GM23338 (cell line): ENCODE data around the gene UBXN1. TPM values are rescaled to one million over a fixed set of nuclear protein-coding genes. Genes with fewer than 3 reads are reported as not detected.

Experiments
- ATAC-seq: fragments of 200-7000 bp; cut with Tn5 transposase; 3 replicates; pipeline ENCODE4 v1.9.1; 2020
- DNase-seq: peaks from one replicate; pipeline ENCODE4 v3.0.0-alpha.2; 2015; ENCODE audit warnings: low spot score
- H2AFZ ChIP-seq: fragments of 200-600 bp; sonication (generic); 2 replicates; pipeline ENCODE4 v1.8.0; 2016; ENCODE audit warnings: antibody characterized with exemption, mild to moderate bottlenecking, moderate library complexity
- H3F3A ChIP-seq: fragments of 200-600 bp; sonication (generic); replicated peaks from 2 replicates; pipeline ENCODE4 v1.8.0; 2017; ENCODE audit warnings: antibody characterized with exemption, mixed run types, low read depth
- H3K27ac ChIP-seq: fragments of 200-600 bp; sonication (generic); 2 replicates; pipeline ENCODE4 v1.6.1; 2016; ENCODE audit warnings: low read depth
- H3K27me3 ChIP-seq: fragments of 200-600 bp; sonication (generic); 2 replicates; pipeline ENCODE4 v1.8.0; 2016; ENCODE audit warnings: mild to moderate bottlenecking, mixed run types, moderate library complexity; ENCODE audit not compliant: insufficient read depth
- H3K36me3 ChIP-seq: fragments of 200-600 bp; sonication (generic); 2 replicates; pipeline ENCODE4 v1.8.0; 2016; ENCODE audit warnings: mild to moderate bottlenecking; ENCODE audit not compliant: insufficient read depth
- H3K4me1 ChIP-seq: fragments of 200-600 bp; sonication (generic); 2 replicates; pipeline ENCODE4 v1.8.0; 2016; ENCODE audit warnings: mild to moderate bottlenecking, moderate library complexity; ENCODE audit not compliant: insufficient read depth
- H3K4me2 ChIP-seq: fragments of 200-600 bp; sonication (generic); 2 replicates; pipeline ENCODE4 v1.7.1; 2017; ENCODE audit warnings: mixed run types
- H3K4me3 ChIP-seq: fragments of 200-600 bp; sonication (generic); 2 replicates; pipeline ENCODE4 v1.6.1; 2016; ENCODE audit warnings: mixed run types
- H3K79me2 ChIP-seq: fragments of 200-600 bp; sonication (generic); replicated peaks from 2 replicates; pipeline ENCODE4 v1.8.0; 2017; ENCODE audit warnings: mild to moderate bottlenecking; ENCODE audit not compliant: insufficient read depth
- H3K9me2 ChIP-seq: fragments of 200-600 bp; sonication (generic); 2 replicates; pipeline ENCODE4 v1.8.0; 2017; ENCODE audit not compliant: insufficient read depth
- H4K20me1 ChIP-seq: fragments of 200-600 bp; sonication (generic); replicated peaks from 2 replicates; pipeline ENCODE4 v1.8.0; 2017; ENCODE audit warnings: mild to moderate bottlenecking; ENCODE audit not compliant: insufficient read depth
- H3K27ac Mint-ChIP-seq: 2 replicates; pipeline ENCODE4 v1.8.0; 2020; ENCODE audit warnings: inconsistent platforms, mild to moderate bottlenecking, moderate library complexity, mixed read lengths
- H3K27me3 Mint-ChIP-seq: 3 replicates; pipeline ENCODE4 v1.8.0; 2022; ENCODE audit warnings: low read depth, mild to moderate bottlenecking, moderate library complexity, mixed read lengths, inconsistent platforms; ENCODE audit not compliant: insufficient read depth, poor library complexity
- H3K36me3 Mint-ChIP-seq: 3 replicates; pipeline ENCODE4 v1.8.0; 2021; ENCODE audit warnings: low read depth, mild to moderate bottlenecking, inconsistent platforms, moderate library complexity, mixed read lengths
- H3K4me1 Mint-ChIP-seq: 3 replicates; pipeline ENCODE4 v1.8.0; 2020; ENCODE audit warnings: mild to moderate bottlenecking, inconsistent platforms, mixed read lengths
- H3K4me3 Mint-ChIP-seq: 3 replicates; pipeline ENCODE4 v1.8.0; 2021; ENCODE audit warnings: moderate library complexity, mild to moderate bottlenecking, inconsistent platforms, mixed read lengths
- H3K9me3 Mint-ChIP-seq: 3 replicates; pipeline ENCODE4 v1.8.0; 2020; ENCODE audit warnings: moderate library complexity, mild to moderate bottlenecking, inconsistent platforms, mixed read lengths
- CTCF ChIP-seq, 2 experiments: fragments of 200-600 bp in 1 of 2; sonication (generic) in 1 of 2; conservative IDR thresholded peaks; 2 replicates each; pipeline versions ENCODE4 v1.5.1 to v1.6.1; 2016 to 2017; ENCODE audit warnings: antibody characterized with exemption in 2 of 2, low read depth in 2 of 2, mild to moderate bottlenecking in 2 of 2, moderate library complexity in 1 of 2
- ETS1 ChIP-seq: IDR thresholded peaks from 2 replicates; pipeline ENCODE4 v1.6.1; 2016; ENCODE audit warnings: antibody characterized with exemption
- EZH2 ChIP-seq: fragments of 200-600 bp; sonication (generic); IDR thresholded peaks from one replicate; pipeline ENCODE4 v1.8.0; 2017; ENCODE audit warnings: antibody characterized with exemption, mild to moderate bottlenecking, low read depth; ENCODE audit not compliant: unreplicated experiment
- EZH2phosphoT487 ChIP-seq: fragments of 200-600 bp; sonication (generic); IDR thresholded peaks from one replicate; pipeline ENCODE4 v1.8.1; 2018; ENCODE audit warnings: antibody characterized with exemption; ENCODE audit not compliant: unreplicated experiment
- POLR2AphosphoS5 ChIP-seq: IDR thresholded peaks from 2 replicates; pipeline ENCODE4 v1.6.1; 2016; ENCODE audit warnings: antibody characterized with exemption, low read depth
- STAT1 ChIP-seq: IDR thresholded peaks from one replicate; pipeline ENCODE4 v1.6.1; 2016; ENCODE audit warnings: antibody characterized with exemption; ENCODE audit not compliant: unreplicated experiment
- ZNF114 ChIP-seq: fragments of 250-450 bp; sonication (Bioruptor Pico); IDR thresholded peaks from 2 replicates; pipeline ENCODE4 v1.5.0; 2020; ENCODE audit warnings: mild to moderate bottlenecking, moderate library complexity
- ZNF462 ChIP-seq: fragments of 250-450 bp; sonication (Bioruptor Pico); IDR thresholded peaks from 2 replicates; pipeline ENCODE4 v1.5.0; 2020; ENCODE audit warnings: mild to moderate bottlenecking, moderate library complexity
- polyA plus RNA-seq: library from polyadenylated mRNA; unstranded; fragments of >200 nt; fragmentation: Nextera tagmentation; extraction: Ambion mirVana; gene quantifications from 2 replicates; pipeline ENCODE4 v1.2.1, GENCODE V29; 2016
- total RNA-seq: library from RNA; depleted of rRNA; stranded (reverse); fragments of >200 nt; shearing (Covaris generic); gene quantifications from 2 replicates; pipeline ENCODE4 v1.2.3, GENCODE V29; 2014

UBXN1 gene
- total and polyA plus RNA-seq, 2 experiments from 2014 or later = 126 to 132 TPM

GRCh38 chr11:62705880-62706849 lies 27.3 kb upstream of the UBXN1 start:
- Mint-ChIP-seq H3K36me3 (peaks cover 38% of the 10 kb centered on the region), H3K27ac (peak overlapping the region; percentile 98)
- peak overlapping the region; percentile 87; the same call in 1 of the 2 replicates for H2AFZ ChIP-seq

GRCh38 chr11:62705413-62705812 lies 26.5 kb upstream of the UBXN1 start:
- H3K9me3 Mint-ChIP-seq = no peaks in the 10 kb centered on the region
- H3K27me3 ChIP-seq = no peaks in the 10 kb centered on the region
- peak overlapping the region; percentile 92 for H3K4me3 Mint-ChIP-seq
- H3K36me3 ChIP-seq = peaks cover 12% of the 10 kb centered on the region
- H3K4me1 ChIP-seq = peaks cover 23% of the 10 kb centered on the region
- peaks cover 36% of the 10 kb centered on the region for H3K36me3 Mint-ChIP-seq
- H3F3A ChIP-seq = peaks cover 41% of the 10 kb centered on the region
- H2AFZ ChIP-seq = peak overlapping the region; percentile 87; the same call in 1 of the 2 replicates
- H3K4me3 ChIP-seq = peak overlapping the region; percentile 65
- H3K27me3 Mint-ChIP-seq = peaks cover 27% of the 10 kb centered on the region
- H3K79me2 ChIP-seq = peaks cover 9% of the 10 kb centered on the region
- peak overlapping the region; percentile 98 for H3K27ac Mint-ChIP-seq
- H3K4me1 Mint-ChIP-seq = peaks cover 32% of the 10 kb centered on the region
- no peaks in the 10 kb centered on the region for H3K9me2 ChIP-seq
- peak overlapping the region; percentile 74; the same call in 1 of the 2 replicates for H3K27ac ChIP-seq
- no peaks in the 10 kb centered on the region; the same call in 1 of the 2 replicates for H4K20me1 ChIP-seq
- ATAC-seq = no peak
- peak; percentile 48 for DNase-seq
- peak overlapping the region; percentile 100 for H3K4me2 ChIP-seq
- TF ChIP-seq ZNF114 (CRISPR knock-in tag) (no peak), ZNF462 (CRISPR knock-in tag) (no peak)

More at GRCh38 chr11:62705880-62706849, 27.3 kb upstream of the UBXN1 start:
- H3K9me3 Mint-ChIP-seq = no peaks in the 10 kb centered on the region
- DNase-seq (peak; percentile 97), ATAC-seq (peak; percentile 49)
- H3K4me3 Mint-ChIP-seq = peak overlapping the region; percentile 92
- H3K27me3 Mint-ChIP-seq = peaks cover 27% of the 10 kb centered on the region
- peak overlapping the region; percentile 65 for H3K4me3 ChIP-seq
- H3K36me3 ChIP-seq = peaks cover 12% of the 10 kb centered on the region
- H3K79me2 ChIP-seq = peaks cover 9% of the 10 kb centered on the region
- no peaks in the 10 kb centered on the region for H4K20me1 ChIP-seq
- peak overlapping the region; percentile 100 for H3K4me2 ChIP-seq
- no peak for TF ChIP-seq CTCF (conservative IDR thresholded peaks at IDR 0.05; ENCODE audit: low read depth in 2 of 2)
- no peak for TF ChIP-seq STAT1
- TF ChIP-seq EZH2 = no peak
- no peak for TF ChIP-seq EZH2phosphoT487
- TF ChIP-seq ZNF114 (CRISPR knock-in tag) = no peak
- no peak for TF ChIP-seq ETS1
- peak; percentile 79 for TF ChIP-seq POLR2AphosphoS5
- peaks cover 28% of the 10 kb centered on the region for H3K4me1 ChIP-seq
- H3K27me3 ChIP-seq = no peaks in the 10 kb centered on the region
- H3K4me1 Mint-ChIP-seq = peaks cover 36% of the 10 kb centered on the region
- H3K9me2 ChIP-seq = no peaks in the 10 kb centered on the region
- H3F3A ChIP-seq = peaks cover 46% of the 10 kb centered on the region
- peak overlapping the region; percentile 74 for H3K27ac ChIP-seq
